Mammary epithelial cell (primary cell): Measurements from ENCODE around the gene RXRA.

Experiments
- EZH2 ChIP-seq: IDR thresholded peaks from 2 replicates; pipeline ENCODE4 v1.6.1; 2012; ENCODE audit warnings: low read length, inconsistent platforms, borderline replicate concordance
- TF ChIP-seq, protein P1 (sequence below), 2 donors: IDR thresholded peaks in 1 of 2; conservative IDR thresholded peaks in 1 of 2; 2 replicates each; pipeline ENCODE4 v1.5.1; 2011 to 2012; ENCODE audit warnings: inconsistent platforms in 2 of 2, low read length in 2 of 2, mild to moderate bottlenecking in 2 of 2, control low read depth in 1 of 2, low read depth in 1 of 2; ENCODE audit not compliant: insufficient read depth in 1 of 2; ENCODE audit errors: extremely low read depth in 1 of 2

DNA sequence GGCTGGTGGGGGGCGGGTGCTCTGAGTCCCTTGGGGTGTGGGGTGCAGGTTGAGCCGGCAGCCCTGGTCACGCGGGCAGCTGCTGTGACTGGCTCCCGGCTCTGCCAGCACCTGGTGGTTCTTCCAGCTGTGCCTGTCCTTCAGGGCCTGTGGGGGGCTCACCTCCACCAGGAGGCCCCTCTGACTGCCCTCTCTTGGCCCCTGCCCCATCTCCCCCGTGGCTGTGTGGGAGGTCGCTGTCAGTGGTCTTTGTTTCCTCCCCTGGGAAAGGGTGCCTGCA, 3.3 kb downstream of the RXRA start:
- TF ChIP-seq EZH2 = no peak
- TF ChIP-seq, protein P1, sequence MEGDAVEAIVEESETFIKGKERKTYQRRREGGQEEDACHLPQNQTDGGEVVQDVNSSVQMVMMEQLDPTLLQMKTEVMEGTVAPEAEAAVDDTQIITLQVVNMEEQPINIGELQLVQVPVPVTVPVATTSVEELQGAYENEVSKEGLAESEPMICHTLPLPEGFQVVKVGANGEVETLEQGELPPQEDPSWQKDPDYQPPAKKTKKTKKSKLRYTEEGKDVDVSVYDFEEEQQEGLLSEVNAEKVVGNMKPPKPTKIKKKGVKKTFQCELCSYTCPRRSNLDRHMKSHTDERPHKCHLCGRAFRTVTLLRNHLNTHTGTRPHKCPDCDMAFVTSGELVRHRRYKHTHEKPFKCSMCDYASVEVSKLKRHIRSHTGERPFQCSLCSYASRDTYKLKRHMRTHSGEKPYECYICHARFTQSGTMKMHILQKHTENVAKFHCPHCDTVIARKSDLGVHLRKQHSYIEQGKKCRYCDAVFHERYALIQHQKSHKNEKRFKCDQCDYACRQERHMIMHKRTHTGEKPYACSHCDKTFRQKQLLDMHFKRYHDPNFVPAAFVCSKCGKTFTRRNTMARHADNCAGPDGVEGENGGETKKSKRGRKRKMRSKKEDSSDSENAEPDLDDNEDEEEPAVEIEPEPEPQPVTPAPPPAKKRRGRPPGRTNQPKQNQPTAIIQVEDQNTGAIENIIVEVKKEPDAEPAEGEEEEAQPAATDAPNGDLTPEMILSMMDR (conservative IDR thresholded peaks at IDR 0.05 in 1 of 2, IDR thresholded peaks at IDR 0.05 in 1 of 2; ENCODE audit: extremely low read depth in 1 of 2, insufficient read depth in 1 of 2, low read depth in 1 of 2, low read length in 2 of 2) = no peak
